IPS DF 19.7 (cell line): ENCODE results near the gene CCDC86.
"Not testable (repeated sequence)": the region's sequence is repeated elsewhere in the genome, so short reads cannot be mapped to it uniquely, and the experiment has no call there.

Experiments used
- DNase-seq: peaks from one replicate; pipeline ENCODE4 v3.0.0-alpha.2; 2013; ENCODE audit warnings: low read depth, low spot score

CCDC86 gene, protein sequence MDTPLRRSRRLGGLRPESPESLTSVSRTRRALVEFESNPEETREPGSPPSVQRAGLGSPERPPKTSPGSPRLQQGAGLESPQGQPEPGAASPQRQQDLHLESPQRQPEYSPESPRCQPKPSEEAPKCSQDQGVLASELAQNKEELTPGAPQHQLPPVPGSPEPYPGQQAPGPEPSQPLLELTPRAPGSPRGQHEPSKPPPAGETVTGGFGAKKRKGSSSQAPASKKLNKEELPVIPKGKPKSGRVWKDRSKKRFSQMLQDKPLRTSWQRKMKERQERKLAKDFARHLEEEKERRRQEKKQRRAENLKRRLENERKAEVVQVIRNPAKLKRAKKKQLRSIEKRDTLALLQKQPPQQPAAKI

DNA sequence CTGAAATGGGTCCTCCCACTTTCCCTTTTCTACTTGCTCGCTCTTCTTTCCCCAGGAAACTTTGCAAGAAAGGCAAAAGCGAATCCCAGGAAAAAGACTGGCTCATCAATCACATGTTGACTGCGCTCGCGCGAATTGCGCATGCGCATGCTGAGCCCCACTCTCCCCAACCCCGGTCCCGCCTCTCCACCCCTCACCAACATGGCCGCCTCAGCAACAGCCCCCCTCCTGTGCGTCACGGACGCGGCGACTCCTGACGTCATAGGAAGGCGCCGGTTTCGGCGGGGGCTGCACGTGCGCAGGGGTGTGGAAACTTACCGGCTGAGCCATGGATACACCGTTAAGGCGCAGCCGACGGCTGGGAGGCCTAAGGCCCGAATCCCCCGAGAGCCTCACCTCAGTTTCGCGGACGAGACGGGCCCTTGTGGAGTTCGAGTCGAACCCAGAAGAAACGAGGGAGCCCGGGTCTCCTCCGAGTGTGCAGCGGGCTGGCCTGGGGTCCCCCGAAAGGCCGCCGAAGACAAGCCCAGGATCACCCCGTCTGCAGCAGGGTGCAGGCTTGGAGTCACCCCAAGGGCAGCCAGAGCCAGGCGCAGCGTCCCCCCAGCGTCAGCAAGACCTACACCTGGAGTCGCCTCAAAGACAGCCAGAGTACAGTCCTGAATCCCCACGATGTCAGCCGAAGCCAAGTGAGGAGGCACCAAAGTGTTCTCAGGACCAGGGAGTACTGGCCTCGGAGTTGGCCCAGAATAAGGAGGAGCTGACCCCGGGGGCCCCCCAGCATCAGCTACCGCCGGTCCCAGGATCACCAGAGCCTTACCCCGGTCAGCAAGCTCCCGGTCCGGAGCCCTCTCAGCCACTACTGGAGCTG lies at the start of gene CCDC86:
TSS of gene CCDC86 (plus strand) at position 317 of the 871 bp plus-strand sequence. CDS start at position 329, 12 bp downstream.
- peak; percentile 65 for DNase-seq

DNA sequence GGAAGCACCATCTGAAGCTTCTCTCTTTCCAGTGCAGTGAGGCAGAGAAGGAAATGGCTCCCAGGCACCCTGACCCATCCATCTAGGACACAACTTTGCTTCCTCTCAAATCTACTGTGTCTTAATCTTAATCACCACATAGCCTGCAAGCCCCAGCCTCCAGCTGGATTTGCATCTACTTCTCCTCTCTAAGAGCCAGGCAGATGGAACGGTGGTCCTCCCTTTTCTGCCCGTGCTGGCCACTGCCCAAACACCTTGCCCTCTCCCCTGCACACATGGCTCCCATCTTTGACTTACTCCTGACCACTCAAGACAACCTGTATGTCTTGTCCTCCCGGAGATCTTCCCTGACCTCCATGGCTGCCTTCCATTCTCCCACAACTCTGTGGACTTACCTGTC lies 49.4 kb upstream of the CCDC86 start:
- DNase-seq: no peak

GRCh38 chr11:60795291-60795690 lies 46.6 kb upstream of the CCDC86 start:
- DNase-seq: no peak

DNA sequence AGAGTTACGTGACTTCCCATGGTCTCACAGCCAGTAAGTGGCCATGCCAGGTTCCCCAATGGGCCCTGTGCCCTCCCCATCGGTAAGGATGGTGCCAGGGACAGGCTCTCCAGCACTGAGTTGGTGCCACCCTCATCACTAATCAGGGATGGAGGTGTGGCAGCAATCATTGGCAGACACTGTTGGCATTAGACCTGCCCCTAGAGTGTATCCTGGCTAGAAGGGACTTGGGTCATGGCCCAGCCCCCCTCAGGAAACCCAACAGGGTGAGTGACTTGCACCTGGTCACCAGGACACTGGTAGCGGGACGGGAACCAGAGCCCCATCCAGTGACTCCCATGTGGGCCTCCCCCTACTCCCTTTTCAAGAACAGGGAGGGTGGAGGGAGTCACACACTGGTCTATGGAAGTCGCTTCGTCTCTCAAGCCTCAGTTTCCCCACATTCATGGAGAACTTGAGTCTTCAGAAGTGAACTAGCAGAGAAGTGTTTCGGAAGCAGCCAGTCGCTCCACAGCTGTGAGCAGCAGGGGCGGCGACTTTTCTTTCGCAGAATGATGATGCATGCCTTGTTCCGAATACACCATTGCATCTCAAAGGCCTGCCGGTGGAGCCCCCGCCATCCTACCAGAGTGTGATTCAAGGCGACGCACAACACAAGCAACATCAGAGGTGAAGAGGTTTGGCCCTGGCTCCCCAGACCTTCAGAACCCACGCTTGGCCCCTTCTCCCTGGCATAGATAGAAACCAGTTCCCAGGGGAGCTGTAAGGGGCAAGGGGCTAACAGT lies 43.9 kb upstream of the CCDC86 start:
- DNase-seq: no peak

GRCh38 chr11:60798631-60799030 lies 43.3 kb upstream of the CCDC86 start:
- DNase-seq: no peak

- DNase-seq: no peak
Observed at GRCh38 chr11:60801194-60801593, 40.7 kb upstream of the CCDC86 start.

- DNase-seq: no peak
Observed at GRCh38 chr11:60803273-60803936, 38.5 kb upstream of the CCDC86 start.

DNA sequence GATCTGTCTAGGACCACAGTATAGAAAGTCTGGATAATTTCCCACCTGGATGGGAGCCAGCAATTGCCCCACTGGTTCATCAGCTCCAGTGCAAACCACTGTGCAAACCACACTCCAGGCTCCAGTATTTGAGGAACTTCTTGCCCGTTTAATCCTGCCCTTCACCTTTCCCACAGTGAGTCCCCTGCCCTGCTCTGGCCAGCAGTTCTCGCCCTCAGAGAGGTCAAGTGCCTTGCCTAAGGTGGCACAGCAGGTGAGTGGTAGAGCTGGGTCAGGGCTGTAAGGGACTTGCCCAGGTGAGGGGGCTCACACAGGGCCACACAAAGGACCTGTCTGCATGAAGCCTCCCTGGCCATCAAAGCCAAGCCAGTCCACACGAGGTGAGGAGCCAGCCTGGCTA lies 32.7 kb upstream of the CCDC86 start:
- no peak for DNase-seq

- DNase-seq: no peak
Observed at GRCh38 chr11:60809691-60810090, 32.2 kb upstream of the CCDC86 start.

DNA sequence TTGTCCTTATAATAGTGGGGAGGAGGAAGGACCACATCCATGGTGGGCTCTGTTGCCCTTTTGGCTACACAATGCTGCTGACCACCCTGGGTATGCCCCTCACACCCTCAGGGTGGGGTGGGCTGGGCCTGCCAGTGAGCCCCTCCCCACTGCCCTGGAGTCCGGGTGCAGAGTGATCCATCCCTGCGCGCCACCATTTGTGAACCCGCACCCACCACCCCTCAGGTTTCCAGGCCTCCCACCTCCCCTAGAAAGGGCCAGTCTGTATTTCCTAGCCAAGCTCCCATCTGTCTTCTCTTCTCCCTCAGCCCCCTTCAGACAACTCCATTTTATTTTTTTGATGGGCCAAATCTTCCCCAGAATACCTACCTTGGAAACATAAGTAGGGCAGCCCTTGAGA lies 31.8 kb upstream of the CCDC86 start:
- no peak for DNase-seq

GRCh38 chr11:60810569-60810968 lies 31.3 kb upstream of the CCDC86 start:
- no peak for DNase-seq

DNA sequence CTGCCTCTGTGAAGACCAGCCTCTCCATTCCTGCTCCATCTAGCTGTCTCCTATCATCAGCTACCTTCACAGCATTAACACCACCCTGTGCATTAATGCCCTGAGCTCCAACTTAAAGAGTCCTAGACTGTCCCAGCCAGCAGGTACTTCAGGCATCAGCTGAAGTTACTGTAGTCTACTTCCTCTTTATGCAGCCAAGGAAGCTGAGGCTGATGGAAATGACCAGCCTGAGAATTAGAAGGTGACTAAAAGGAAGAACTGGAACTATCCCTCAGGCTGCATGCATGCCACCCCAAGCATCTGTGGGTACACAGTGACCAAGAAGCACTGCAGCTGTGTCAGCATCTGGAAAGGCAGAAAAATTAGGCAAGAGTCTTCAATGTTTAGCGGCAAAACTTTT lies 28.6 kb upstream of the CCDC86 start:
- DNase-seq: no peak

DNA sequence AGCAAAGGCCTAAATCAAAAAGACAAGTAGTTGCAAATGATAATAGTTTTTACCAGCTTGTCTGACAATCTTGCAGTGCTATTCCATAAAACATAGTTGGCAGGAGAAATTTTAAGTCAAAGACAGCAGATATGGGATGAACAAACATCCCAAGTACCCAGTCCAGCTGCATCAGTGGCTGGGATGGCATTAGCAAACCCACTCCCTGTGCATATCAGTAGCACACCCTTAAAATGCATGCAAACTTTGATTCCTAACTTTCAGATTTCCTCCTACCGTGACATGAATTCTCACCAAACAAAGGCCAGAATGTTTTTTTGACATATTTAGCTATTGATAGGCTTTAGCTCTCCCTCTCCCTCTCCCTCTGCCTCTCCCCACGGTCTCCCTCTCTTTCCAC lies 27.8 kb upstream of the CCDC86 start:
- DNase-seq: no peak

DNA sequence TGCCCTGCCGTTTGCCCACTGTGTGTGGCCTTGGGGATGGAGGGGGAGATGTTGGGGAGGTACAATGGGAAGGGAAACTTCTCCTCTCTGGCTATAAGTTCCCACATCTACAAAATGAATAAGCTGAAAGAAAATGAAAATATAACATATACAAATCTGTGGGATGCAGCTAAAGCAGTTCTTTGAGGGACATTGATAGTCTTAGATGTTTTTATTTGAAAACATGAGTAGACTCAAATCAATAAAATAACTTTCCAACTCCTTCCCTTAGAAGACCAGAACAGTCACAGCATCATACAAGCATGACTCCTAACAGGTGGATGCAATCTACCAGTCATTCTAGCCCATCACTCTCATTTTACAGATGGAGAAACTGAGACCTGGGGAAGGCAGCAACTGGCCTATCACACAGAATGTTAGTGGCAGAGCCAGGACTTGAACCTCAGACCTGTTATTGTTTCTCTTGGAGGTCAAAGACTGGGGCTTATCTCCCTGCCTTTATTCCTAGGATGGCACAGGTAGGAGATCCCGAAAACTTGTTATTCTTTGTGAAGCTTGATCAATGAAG lies 25.2 kb upstream of the CCDC86 start:
- no peak for DNase-seq

DNA sequence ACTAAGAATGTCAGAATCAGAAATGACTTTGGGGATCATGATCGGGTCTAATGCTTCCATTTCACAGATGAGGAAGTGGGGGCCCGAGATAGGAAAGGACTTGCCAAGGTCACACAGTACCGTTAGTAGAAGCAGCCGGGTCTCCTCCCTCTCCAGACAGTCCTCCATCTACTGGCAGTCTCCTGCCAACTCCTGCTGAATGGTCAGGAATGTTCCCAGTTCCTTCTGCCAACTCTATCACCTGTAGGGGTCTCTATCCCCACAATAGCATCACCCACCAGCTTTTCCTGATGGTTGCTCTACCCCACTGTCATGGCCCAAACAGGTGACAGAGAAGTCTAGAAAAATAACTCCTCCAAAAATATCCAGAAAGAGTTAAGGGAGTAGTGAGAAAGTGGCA lies 23.9 kb upstream of the CCDC86 start:
- no peak for DNase-seq

GRCh38 chr11:60821827-60822599 lies 19.9 kb upstream of the CCDC86 start:
- no peak for DNase-seq

DNA sequence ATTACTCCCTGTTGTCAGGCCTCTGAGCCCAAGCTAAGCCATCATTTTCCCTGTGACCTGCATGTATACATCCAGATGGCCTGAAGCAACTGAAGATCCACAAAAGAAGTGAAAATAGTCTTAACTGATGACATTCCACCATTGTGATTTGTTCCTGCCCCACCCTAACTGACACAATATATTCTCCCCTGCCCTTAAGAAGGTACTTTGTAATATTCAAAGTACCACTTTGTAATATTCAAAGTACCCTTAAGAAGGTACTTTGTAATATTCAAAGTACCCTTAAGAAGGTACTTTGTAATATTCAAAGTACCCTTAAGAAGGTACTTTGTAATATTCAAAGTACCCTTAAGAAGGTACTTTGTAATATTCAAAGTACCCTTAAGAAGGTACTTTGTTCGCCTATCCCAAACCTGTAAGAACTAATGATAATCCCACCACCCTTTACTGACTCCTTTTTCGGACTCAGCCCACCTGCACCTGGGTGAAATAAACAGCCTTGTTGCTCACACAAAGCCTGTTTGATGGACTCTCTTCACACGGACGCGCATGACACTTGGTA lies 18.1 kb upstream of the CCDC86 start:
- not testable (repeated sequence) for DNase-seq

- DNase-seq: no peak
Observed at GRCh38 chr11:60825118-60825517, 16.8 kb upstream of the CCDC86 start.

- DNase-seq: no peak
Observed at GRCh38 chr11:60825790-60826189, 16.1 kb upstream of the CCDC86 start.
